C1 segment of cervical spinal cord (tissue), 14 donors: ENCODE results near the gene HS1BP3.

ENCODE experiments used
- DNase-seq, 14 donors: peaks; one replicate each; lab custom pipeline; 2025; lab: John Stamatoyannopoulos, UW

Gene HS1BP3

GRCh38 chr2:20629581-20630171 is 21.2 kb downstream of the HS1BP3 start:
- no peak for DNase-seq

GRCh38 chr2:20629181-20629580 is 21.7 kb downstream of the HS1BP3 start:
- DNase-seq = no peak

GRCh38 chr2:20627712-20628380 is 23.1 kb downstream of the HS1BP3 start:
- no peak for DNase-seq

- DNase-seq = no peak
These were observed 24.0 kb downstream of the HS1BP3 start for GRCh38 chr2:20626698-20627513.

- no peak for DNase-seq
These were observed 24.6 kb downstream of the HS1BP3 start for GRCh38 chr2:20626392-20626697.

- DNase-seq = no peak
These were observed 25.2 kb downstream of the HS1BP3 start for GRCh38 chr2:20625491-20626391.

- no peak for DNase-seq
These were observed 25.9 kb downstream of the HS1BP3 start for GRCh38 chr2:20624884-20625485.

GRCh38 chr2:20624156-20624883 is 26.6 kb downstream of the HS1BP3 start:
- no peak for DNase-seq

- DNase-seq = peak in 1 of 14 donors; percentile 12
These were observed 27.1 kb downstream of the HS1BP3 start for GRCh38 chr2:20623741-20624155.

GRCh38 chr2:20623241-20623640 is 27.7 kb downstream of the HS1BP3 start:
- peak in 1 of 14 donors; percentile 25 for DNase-seq

GRCh38 chr2:20622731-20623130 is 28.2 kb downstream of the HS1BP3 start:
- DNase-seq = peak in 1 of 14 donors; percentile 25

GRCh38 chr2:20622296-20622686 is 28.6 kb downstream of the HS1BP3 start:
- no peak for DNase-seq

- DNase-seq = no peak
These were observed 29.3 kb downstream of the HS1BP3 start for GRCh38 chr2:20621366-20622295.

- DNase-seq = no peak
These were observed 30.1 kb downstream of the HS1BP3 start for GRCh38 chr2:20620696-20621365.

- no peak for DNase-seq
These were observed 30.6 kb downstream of the HS1BP3 start for GRCh38 chr2:20620271-20620681.

GRCh38 chr2:20619624-20620024 is 31.3 kb downstream of the HS1BP3 start:
- DNase-seq = no peak

GRCh38 chr2:20618886-20619521 is 31.9 kb downstream of the HS1BP3 start:
- DNase-seq = no peak

GRCh38 chr2:20618468-20618885 is 32.4 kb downstream of the HS1BP3 start:
- DNase-seq = peak in 3 of 14 donors; percentile 79 to 81 (median 80)
